ENCODE results near the gene HOXA5.

HOXA5 gene

GRCh38 chr7:27119412-27119911 lies 24.0 kb downstream of the HOXA5 start:
- no peak for TF ChIP-seq CTCF (IDR thresholded peaks at IDR 0.05; ENCODE audit: low read depth, low read length)
- no peak overlapping the region for H3K4me3 ChIP-seq (ENCODE audit: low read depth, low read length)

GRCh38 chr7:27118580-27118979 lies 24.9 kb downstream of the HOXA5 start:
- no peak for TF ChIP-seq CTCF (IDR thresholded peaks at IDR 0.05; ENCODE audit: low read depth, low read length)
- peak overlapping the region; percentile 83 for H3K4me3 ChIP-seq (ENCODE audit: low read depth, low read length)

GRCh38 chr7:27117887-27118491 lies 25.5 kb downstream of the HOXA5 start:
- H3K4me3 ChIP-seq (ENCODE audit: low read depth, low read length), result peak overlapping the region; percentile 83
- no peak for TF ChIP-seq CTCF (IDR thresholded peaks at IDR 0.05; ENCODE audit: low read depth, low read length)

GRCh38 chr7:27116962-27117886 lies 26.3 kb downstream of the HOXA5 start:
- no peak for TF ChIP-seq CTCF (IDR thresholded peaks at IDR 0.05; ENCODE audit: low read depth, low read length)
- peak overlapping the region; percentile 83 for H3K4me3 ChIP-seq (ENCODE audit: low read depth, low read length)

- TF ChIP-seq CTCF (IDR thresholded peaks at IDR 0.05; ENCODE audit: low read depth, low read length), result peak; percentile 12; the same call in 1 of the 2 replicates
- H3K4me3 ChIP-seq (ENCODE audit: low read depth, low read length), result peak overlapping the region; percentile 83
Measured at GRCh38 chr7:27116031-27116961, 27.2 kb downstream of the HOXA5 start.

- TF ChIP-seq CTCF (IDR thresholded peaks at IDR 0.05; ENCODE audit: low read depth, low read length), result no peak
- peak overlapping the region; percentile 83 for H3K4me3 ChIP-seq (ENCODE audit: low read depth, low read length)
Measured at GRCh38 chr7:27115221-27116026, 28.1 kb downstream of the HOXA5 start.

All from WI38 (cell line).